ENCODE measurements around the gene THSD4.

DNA sequence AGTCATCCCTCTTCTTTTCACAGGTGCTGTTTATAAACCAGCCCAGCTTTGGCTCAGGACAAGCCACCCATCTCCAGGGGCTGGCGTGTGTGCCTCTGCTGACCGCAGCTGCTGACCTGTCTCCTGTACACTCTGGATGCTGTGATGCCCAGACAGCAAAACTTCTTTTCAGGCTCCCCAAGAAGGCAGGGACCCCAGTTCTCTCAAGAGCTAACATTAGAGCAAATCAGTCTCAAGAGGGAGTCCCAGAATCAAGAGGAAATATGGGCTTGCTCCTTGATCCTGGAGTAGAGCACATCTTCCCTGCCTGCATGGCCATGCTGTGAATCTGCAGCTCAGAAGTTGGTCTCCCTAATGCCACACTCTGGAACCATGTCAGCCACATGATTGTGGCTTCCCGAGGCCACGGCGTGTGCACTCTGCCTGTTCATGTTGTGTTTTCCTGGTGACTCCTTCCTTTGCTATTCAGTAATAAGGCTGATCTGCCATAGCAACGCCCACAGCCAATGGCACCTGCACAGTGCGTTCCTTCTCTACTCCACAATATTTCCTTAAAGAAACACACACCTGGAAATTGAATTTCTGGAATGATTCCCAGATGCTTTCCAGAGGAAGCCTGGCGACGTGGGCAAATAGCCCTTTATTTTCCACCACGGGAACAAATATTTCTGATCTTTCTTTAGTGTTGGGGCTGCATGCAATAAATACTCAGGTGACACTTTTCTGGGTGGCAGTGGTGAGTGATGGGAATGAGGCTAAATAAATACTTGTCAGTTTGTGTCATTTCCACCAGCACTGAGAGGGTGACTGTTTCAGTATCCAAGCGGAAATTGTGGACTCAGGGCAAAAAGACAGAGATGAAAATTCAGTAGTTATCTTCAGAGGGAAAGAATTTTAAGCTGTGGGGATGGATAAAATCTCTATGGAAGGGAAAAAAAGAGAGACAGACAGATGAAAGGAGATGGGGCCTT lies 21.9 kb upstream of the THSD4 start:
- TF ChIP-seq, protein P1, sequence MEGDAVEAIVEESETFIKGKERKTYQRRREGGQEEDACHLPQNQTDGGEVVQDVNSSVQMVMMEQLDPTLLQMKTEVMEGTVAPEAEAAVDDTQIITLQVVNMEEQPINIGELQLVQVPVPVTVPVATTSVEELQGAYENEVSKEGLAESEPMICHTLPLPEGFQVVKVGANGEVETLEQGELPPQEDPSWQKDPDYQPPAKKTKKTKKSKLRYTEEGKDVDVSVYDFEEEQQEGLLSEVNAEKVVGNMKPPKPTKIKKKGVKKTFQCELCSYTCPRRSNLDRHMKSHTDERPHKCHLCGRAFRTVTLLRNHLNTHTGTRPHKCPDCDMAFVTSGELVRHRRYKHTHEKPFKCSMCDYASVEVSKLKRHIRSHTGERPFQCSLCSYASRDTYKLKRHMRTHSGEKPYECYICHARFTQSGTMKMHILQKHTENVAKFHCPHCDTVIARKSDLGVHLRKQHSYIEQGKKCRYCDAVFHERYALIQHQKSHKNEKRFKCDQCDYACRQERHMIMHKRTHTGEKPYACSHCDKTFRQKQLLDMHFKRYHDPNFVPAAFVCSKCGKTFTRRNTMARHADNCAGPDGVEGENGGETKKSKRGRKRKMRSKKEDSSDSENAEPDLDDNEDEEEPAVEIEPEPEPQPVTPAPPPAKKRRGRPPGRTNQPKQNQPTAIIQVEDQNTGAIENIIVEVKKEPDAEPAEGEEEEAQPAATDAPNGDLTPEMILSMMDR (conservative IDR thresholded peaks at IDR 0.05; ENCODE audit: low read length): no peak
- no peak for TF ChIP-seq EZH2phosphoT487 (IDR thresholded peaks at IDR 0.05; ENCODE audit: borderline replicate concordance, low read depth, low read length)
